HG03097 (cell line): ENCODE data around the gene SFMBT1.

Experiments
- ATAC-seq: cut with Tn5 transposase; IDR thresholded peaks from one replicate; pipeline ENCODE4 v1.9.1; 2021; ENCODE audit not compliant: unreplicated experiment, low FRiP score

SFMBT1 gene

DNA sequence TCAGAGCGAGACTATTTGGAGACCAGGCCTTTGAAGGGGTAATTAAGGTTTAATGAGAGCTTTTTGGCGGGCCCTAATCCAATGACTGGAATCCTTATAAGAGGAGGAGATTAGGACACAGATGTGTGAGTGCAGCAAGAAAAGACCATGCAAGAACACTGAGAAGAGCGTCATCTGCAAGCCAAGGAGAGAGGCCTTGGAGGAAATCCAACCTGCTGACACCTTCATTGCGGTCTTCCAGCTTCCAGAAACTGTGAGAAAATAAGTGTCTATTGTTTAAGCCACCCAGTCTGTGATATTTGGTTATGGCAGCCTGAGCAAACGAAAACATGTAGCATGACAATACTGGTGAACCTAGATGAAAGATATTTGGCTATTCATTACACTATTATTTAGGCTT is 188.0 kb downstream of the SFMBT1 start:
- no peak for ATAC-seq

DNA sequence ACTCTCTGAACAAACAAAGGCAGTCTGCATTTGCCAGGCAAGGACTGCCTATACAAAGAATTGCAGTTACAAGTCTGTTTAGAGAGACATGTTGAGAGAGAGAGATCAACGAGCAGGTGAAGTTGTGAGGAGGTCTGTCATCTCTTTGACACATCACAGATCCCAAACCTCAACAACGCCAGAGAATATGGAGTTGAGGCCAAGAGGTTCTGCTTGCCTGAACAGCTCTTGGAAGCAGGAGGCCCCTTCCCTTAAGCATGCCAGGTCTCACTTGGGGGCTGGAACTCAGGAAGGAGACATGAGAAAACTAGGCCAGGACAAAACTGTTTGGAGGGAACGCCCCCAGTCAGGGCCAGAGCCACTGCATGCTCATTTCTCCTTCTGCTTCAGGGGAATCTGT is 188.7 kb downstream of the SFMBT1 start:
- no peak for ATAC-seq

DNA sequence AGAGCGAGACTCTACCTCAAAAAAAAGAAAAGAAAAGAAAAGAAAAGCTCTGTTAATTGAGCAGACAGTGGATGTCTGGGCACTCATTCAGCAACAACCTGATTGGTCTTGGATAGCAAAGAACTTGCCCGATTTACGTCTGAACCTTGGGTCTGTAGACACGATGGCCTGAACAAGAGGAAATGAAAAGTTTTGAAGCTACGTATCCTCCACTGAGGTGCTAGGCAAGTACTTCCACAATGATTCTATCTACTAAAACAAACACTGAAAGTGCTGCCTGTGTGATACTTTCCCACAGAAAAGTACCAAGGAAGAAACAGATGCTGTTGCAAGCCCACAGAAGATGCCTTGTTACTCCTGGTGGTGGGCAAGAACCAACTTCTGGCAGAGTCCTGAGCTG is 189.2 kb downstream of the SFMBT1 start:
- no peak for ATAC-seq

DNA sequence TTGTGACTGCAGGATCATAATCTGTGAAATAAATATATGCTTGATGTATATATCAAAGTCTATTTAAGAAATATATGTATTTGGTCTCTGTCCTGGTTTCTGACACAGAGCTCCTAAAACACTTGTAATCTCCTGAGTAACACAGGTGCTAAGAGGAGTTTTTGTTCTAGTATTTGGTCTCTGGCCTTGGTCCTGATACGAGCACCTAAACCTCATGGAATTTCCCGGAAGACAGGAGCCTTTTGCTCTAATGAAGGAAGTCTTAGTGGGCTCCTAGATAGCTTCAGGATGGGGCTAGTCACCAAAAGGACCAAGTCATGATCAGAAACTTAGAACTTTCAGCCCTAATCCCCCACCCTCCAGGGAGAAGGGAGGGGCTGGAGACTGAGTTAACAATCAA is 191.9 kb downstream of the SFMBT1 start:
- no peak for ATAC-seq
